ENCODE measurements around the gene RAPGEF3. TPM values are rescaled to one million over a fixed set of nuclear protein-coding genes. Genes with fewer than 3 reads are reported as not detected.

The RAPGEF3 gene
- total RNA-seq, 1 donor from 2014 or later: 1.4 TPM

DNA sequence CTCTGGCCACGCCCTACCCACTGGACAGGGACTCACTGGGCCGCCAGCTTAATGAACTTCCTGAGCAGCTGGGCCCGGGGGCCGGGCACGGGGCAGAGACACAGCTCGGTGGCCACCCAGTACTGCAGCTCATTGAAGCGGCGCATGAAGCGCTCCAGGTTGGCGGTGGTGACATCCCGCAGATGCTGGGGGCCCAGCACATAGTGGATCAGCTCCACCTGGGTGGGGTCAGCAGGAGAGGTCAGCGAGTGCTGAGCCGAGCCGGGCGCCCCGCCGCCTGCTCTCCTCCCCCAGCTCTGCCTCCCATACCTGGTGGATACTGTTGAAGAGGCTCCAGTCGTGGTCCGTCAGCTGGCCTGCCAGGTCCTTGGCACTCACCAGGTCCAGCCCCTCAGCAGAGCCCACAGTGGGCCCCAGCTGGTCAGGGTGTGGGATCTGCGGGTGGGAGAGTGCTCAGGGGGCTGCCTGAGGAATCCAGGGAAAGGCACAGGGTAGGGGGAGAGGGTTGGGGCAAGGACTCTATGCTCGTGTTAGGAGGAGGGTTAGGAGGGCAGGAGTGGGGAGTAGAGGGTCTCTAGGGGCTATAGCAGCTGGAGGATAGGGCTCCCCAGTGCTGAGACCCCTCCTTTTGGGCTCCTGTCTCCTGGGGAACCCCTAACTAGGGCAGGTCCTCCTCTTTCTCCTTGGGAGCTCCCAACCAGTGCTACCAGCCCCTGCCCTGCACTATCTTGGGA, 17.9 kb downstream of the RAPGEF3 start:
- peaks cover 19% of the 10 kb centered on the region for H3K4me1 Mint-ChIP-seq
- no peak for DNase-seq (ENCODE audit: low read depth, low spot score)
- H3K4me3 Mint-ChIP-seq: no peak overlapping the region
- H3K9me3 Mint-ChIP-seq: no peaks in the 10 kb centered on the region
- no peaks in the 10 kb centered on the region for H3K36me3 Mint-ChIP-seq (ENCODE audit: low read depth)
- H3K27ac Mint-ChIP-seq (ENCODE audit: unreplicated experiment): peak overlapping the region; percentile 50
- peaks cover 13% of the 10 kb centered on the region for H3K27me3 Mint-ChIP-seq (ENCODE audit: low read depth)
- TF ChIP-seq, protein P1, sequence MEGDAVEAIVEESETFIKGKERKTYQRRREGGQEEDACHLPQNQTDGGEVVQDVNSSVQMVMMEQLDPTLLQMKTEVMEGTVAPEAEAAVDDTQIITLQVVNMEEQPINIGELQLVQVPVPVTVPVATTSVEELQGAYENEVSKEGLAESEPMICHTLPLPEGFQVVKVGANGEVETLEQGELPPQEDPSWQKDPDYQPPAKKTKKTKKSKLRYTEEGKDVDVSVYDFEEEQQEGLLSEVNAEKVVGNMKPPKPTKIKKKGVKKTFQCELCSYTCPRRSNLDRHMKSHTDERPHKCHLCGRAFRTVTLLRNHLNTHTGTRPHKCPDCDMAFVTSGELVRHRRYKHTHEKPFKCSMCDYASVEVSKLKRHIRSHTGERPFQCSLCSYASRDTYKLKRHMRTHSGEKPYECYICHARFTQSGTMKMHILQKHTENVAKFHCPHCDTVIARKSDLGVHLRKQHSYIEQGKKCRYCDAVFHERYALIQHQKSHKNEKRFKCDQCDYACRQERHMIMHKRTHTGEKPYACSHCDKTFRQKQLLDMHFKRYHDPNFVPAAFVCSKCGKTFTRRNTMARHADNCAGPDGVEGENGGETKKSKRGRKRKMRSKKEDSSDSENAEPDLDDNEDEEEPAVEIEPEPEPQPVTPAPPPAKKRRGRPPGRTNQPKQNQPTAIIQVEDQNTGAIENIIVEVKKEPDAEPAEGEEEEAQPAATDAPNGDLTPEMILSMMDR (conservative IDR thresholded peaks at IDR 0.05): no peak

- H3K4me1 Mint-ChIP-seq: peaks cover 15% of the 10 kb centered on the region
- H3K9me3 Mint-ChIP-seq: no peaks in the 10 kb centered on the region
- H3K36me3 Mint-ChIP-seq (ENCODE audit: low read depth): no peaks in the 10 kb centered on the region
- TF ChIP-seq, protein P1 (conservative IDR thresholded peaks at IDR 0.05): no peak
- no peak for DNase-seq (ENCODE audit: low read depth, low spot score)
- no peak overlapping the region for H3K4me3 Mint-ChIP-seq
- H3K27me3 Mint-ChIP-seq (ENCODE audit: low read depth): peaks cover 11% of the 10 kb centered on the region
- no peak overlapping the region for H3K27ac Mint-ChIP-seq (ENCODE audit: unreplicated experiment)
Measured at GRCh38 chr12:47739979-47740378, 18.7 kb downstream of the RAPGEF3 start.

GRCh38 chr12:47739297-47739696, 19.4 kb downstream of the RAPGEF3 start:
- H3K4me3 Mint-ChIP-seq: no peak overlapping the region
- peaks cover 17% of the 10 kb centered on the region for H3K4me1 Mint-ChIP-seq
- no peaks in the 10 kb centered on the region for H3K9me3 Mint-ChIP-seq
- no peak for DNase-seq (ENCODE audit: low read depth, low spot score)
- no peak overlapping the region for H3K27ac Mint-ChIP-seq (ENCODE audit: unreplicated experiment)
- TF ChIP-seq, protein P1 (conservative IDR thresholded peaks at IDR 0.05): no peak
- H3K27me3 Mint-ChIP-seq (ENCODE audit: low read depth): peaks cover 7% of the 10 kb centered on the region
- no peaks in the 10 kb centered on the region for H3K36me3 Mint-ChIP-seq (ENCODE audit: low read depth)

DNA sequence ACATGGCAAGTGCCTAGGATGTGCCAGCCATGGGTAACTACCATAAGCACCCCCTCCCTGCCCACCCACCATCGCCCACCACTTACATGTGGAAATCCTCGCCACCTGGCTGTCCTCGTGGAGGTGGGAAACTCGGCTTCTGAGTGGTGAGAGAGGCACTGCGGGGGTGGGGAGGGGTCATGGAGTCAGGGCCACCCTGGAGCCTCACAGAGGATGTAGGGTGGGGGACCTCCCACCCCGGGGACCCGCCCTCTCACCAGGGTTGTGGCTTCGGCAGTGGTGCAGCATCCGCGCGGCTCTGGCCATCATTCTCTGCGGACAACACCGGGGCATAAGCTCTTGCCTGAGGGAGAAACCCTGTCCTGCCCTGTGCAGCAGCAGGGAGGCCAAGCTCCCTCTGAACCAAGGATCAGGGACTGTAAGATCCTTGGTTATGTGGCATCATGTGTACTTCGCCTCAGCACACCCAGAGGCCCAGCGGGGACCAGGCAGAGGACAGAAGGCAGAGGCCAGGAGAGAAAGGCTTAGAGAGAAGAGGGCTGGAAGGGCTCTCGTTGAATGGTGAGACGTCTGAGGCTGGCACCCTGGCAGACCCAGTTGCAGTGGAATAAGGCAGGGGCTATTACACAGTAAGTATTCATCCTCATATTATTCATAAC, 20.6 kb downstream of the RAPGEF3 start:
- Mint-ChIP-seq H3K27me3 (ENCODE audit: low read depth) (no peaks in the 10 kb centered on the region), H3K4me1 (peaks cover 21% of the 10 kb centered on the region), H3K36me3 (ENCODE audit: low read depth) (no peaks in the 10 kb centered on the region), H3K27ac (ENCODE audit: unreplicated experiment) (no peak overlapping the region), H3K4me3 (no peak overlapping the region), H3K9me3 (no peaks in the 10 kb centered on the region)
- TF ChIP-seq, protein P1 (conservative IDR thresholded peaks at IDR 0.05): no peak
- no peak for DNase-seq (ENCODE audit: low read depth, low spot score)

- H3K27ac Mint-ChIP-seq (ENCODE audit: unreplicated experiment): peak overlapping the region; percentile 97
Measured at GRCh38 chr12:47736877-47737676, 21.6 kb downstream of the RAPGEF3 start.

More at GRCh38 chr12:47736877-47737676, 21.6 kb downstream of the RAPGEF3 start:
- no peaks in the 10 kb centered on the region for H3K27me3 Mint-ChIP-seq (ENCODE audit: low read depth)
- H3K36me3 Mint-ChIP-seq (ENCODE audit: low read depth): no peaks in the 10 kb centered on the region
- TF ChIP-seq, protein P1 (conservative IDR thresholded peaks at IDR 0.05): no peak
- H3K4me1 Mint-ChIP-seq: peaks cover 21% of the 10 kb centered on the region
- no peaks in the 10 kb centered on the region for H3K9me3 Mint-ChIP-seq
- H3K4me3 Mint-ChIP-seq: no peak overlapping the region
- DNase-seq (ENCODE audit: low read depth, low spot score): no peak
